Trophoblast cell (in vitro differentiated cells and primary cell): Measurements from ENCODE around the gene SYTL2.

ENCODE experiments used
- DNase-seq, 2 donors: peaks; one replicate each; pipeline ENCODE4 v3.0.0-alpha.2; 2016
- H2AFZ ChIP-seq: 2 replicates; pipeline ENCODE4 v1.6.1; 2013; ENCODE audit warnings: low read length, moderate library complexity, mild to moderate bottlenecking; ENCODE audit not compliant: insufficient read depth, poor library complexity
- H2AK5ac ChIP-seq: 2 replicates; pipeline ENCODE4 v1.6.1; 2013; ENCODE audit warnings: mild to moderate bottlenecking, low read length
- H2BK120ac ChIP-seq: 2 replicates; pipeline ENCODE4 v1.6.1; 2013; ENCODE audit warnings: low read length, mild to moderate bottlenecking, moderate library complexity; ENCODE audit not compliant: insufficient read depth, poor library complexity
- H2BK12ac ChIP-seq: 2 replicates; pipeline ENCODE4 v1.6.1; 2013; ENCODE audit warnings: mild to moderate bottlenecking, low read length, moderate library complexity
- H2BK5ac ChIP-seq: 2 replicates; pipeline ENCODE4 v1.6.1; 2013; ENCODE audit warnings: low read length, low read depth, moderate library complexity, mild to moderate bottlenecking; ENCODE audit not compliant: poor library complexity
- H3K14ac ChIP-seq: 2 replicates; pipeline ENCODE4 v1.6.1; 2013; ENCODE audit warnings: mild to moderate bottlenecking, low read length
- H3K18ac ChIP-seq: 2 replicates; pipeline ENCODE4 v1.6.1; 2013; ENCODE audit warnings: mild to moderate bottlenecking, low read length
- H3K23ac ChIP-seq: 2 replicates; pipeline ENCODE4 v1.6.1; 2013; ENCODE audit warnings: low read length
- H3K27ac ChIP-seq: 2 replicates; pipeline ENCODE4 v1.5.1; 2013; ENCODE audit warnings: low read depth, mild to moderate bottlenecking, inconsistent platforms, low read length, moderate library complexity
- H3K27me3 ChIP-seq: 2 replicates; pipeline ENCODE4 v1.6.1; 2013; ENCODE audit warnings: inconsistent platforms, mild to moderate bottlenecking, low read length, moderate library complexity; ENCODE audit not compliant: insufficient read depth
- H3K36me3 ChIP-seq, 2 experiments: 1 replicate in 1 of 2; 2 replicates in 1 of 2; pipeline ENCODE4 v1.6.1; 2013; ENCODE audit warnings: low read length in 2 of 2, mild to moderate bottlenecking in 2 of 2, moderate library complexity in 1 of 2; ENCODE audit not compliant: insufficient read depth in 2 of 2, control insufficient read depth in 1 of 2
- H3K4ac ChIP-seq: 2 replicates; pipeline ENCODE4 v1.6.1; 2013; ENCODE audit warnings: low read depth, mild to moderate bottlenecking, low read length, moderate library complexity
- H3K4me1 ChIP-seq, 2 experiments: 1 replicate in 1 of 2; 2 replicates in 1 of 2; pipeline ENCODE4 v1.6.1; 2013; ENCODE audit warnings: low read length in 2 of 2, mild to moderate bottlenecking in 2 of 2, moderate library complexity in 1 of 2; ENCODE audit not compliant: insufficient read depth in 2 of 2, control insufficient read depth in 1 of 2
- H3K4me2 ChIP-seq: 2 replicates; pipeline ENCODE4 v1.6.1; 2013; ENCODE audit warnings: inconsistent platforms, mild to moderate bottlenecking, low read length, moderate library complexity
- H3K4me3 ChIP-seq: 2 replicates; pipeline ENCODE4 v1.5.1; 2013; ENCODE audit warnings: mild to moderate bottlenecking, low read depth, low read length, inconsistent platforms
- H3K79me1 ChIP-seq: one replicate; pipeline ENCODE4 v1.6.1; 2013; ENCODE audit warnings: low read length
- H3K79me2 ChIP-seq: 2 replicates; pipeline ENCODE4 v1.6.1; 2013; ENCODE audit warnings: low read length, mild to moderate bottlenecking; ENCODE audit not compliant: control insufficient read depth, insufficient read depth, poor library complexity
- H3K9ac ChIP-seq: 2 replicates; pipeline ENCODE4 v1.6.1; 2013; ENCODE audit warnings: mild to moderate bottlenecking, low read length
- H3K9me3 ChIP-seq: 2 replicates; pipeline ENCODE4 v1.6.1; 2013; ENCODE audit warnings: low read depth, mild to moderate bottlenecking, control low read depth, inconsistent platforms, low read length; ENCODE audit not compliant: insufficient read depth
- H4K12ac ChIP-seq: 2 replicates; pipeline ENCODE4 v1.6.1; 2013; ENCODE audit warnings: low read depth, mild to moderate bottlenecking, low read length, moderate library complexity
- H4K8ac ChIP-seq: 2 replicates; pipeline ENCODE4 v1.6.1; 2013; ENCODE audit warnings: low read depth, mild to moderate bottlenecking, low read length, moderate library complexity
- H4K91ac ChIP-seq: one replicate; pipeline ENCODE4 v1.6.1; 2013; ENCODE audit warnings: low read depth, mild to moderate bottlenecking, low read length, moderate library complexity
- WGBS: extraction: QIAGEN DNeasy Blood & Tissue Kit; methylation state at CpG from one replicate; pipeline ENCODE4 v1.1.7; 2013; ENCODE audit warnings: missing lambda C conversion rate; ENCODE audit not compliant: insufficient read length, insufficient coverage; ENCODE audit errors: extremely low coverage; 5-methylcytosine and 5-hydroxymethylcytosine counted together

SYTL2 gene

GRCh38 chr11:85698195-85698594 lies 112.7 kb downstream of the SYTL2 start:
- H3K27me3 ChIP-seq = no peaks in the 10 kb centered on the region
- H4K12ac ChIP-seq = no peak overlapping the region
- no peak overlapping the region for H2AFZ ChIP-seq
- H3K4me1 ChIP-seq = no peaks in the 10 kb centered on the region
- H3K14ac ChIP-seq = no peak overlapping the region
- H3K23ac ChIP-seq = no peak overlapping the region
- no peaks in the 10 kb centered on the region for H3K36me3 ChIP-seq
- no peak overlapping the region for H4K91ac ChIP-seq
- H2AK5ac ChIP-seq = no peak overlapping the region
- no peak overlapping the region for H3K4ac ChIP-seq
- no peak overlapping the region for H4K8ac ChIP-seq
- no CpG with 5 or more reads among the region's 1 CpG for WGBS
- H2BK5ac ChIP-seq = no peak overlapping the region
- no peaks in the 10 kb centered on the region for H3K9me3 ChIP-seq
- H3K18ac ChIP-seq = no peak overlapping the region
- no peak overlapping the region for H3K4me3 ChIP-seq
- H2BK120ac ChIP-seq = no peak overlapping the region
- no peak overlapping the region for H2BK12ac ChIP-seq
- H3K4me2 ChIP-seq = no peak overlapping the region
- no peak overlapping the region for H3K27ac ChIP-seq
- H3K79me2 ChIP-seq = no peaks in the 10 kb centered on the region
- H3K79me1 ChIP-seq = no peaks in the 10 kb centered on the region
- H3K9ac ChIP-seq = no peak overlapping the region
- no peak for DNase-seq

- H3K4ac ChIP-seq = no peak overlapping the region
- H2BK12ac ChIP-seq = no peak overlapping the region
- H4K12ac ChIP-seq = no peak overlapping the region
- no peak overlapping the region for H3K4me2 ChIP-seq
- no peak overlapping the region for H2AK5ac ChIP-seq
- H4K8ac ChIP-seq = no peak overlapping the region
- H3K18ac ChIP-seq = no peak overlapping the region
- H2BK5ac ChIP-seq = no peak overlapping the region
- no peaks in the 10 kb centered on the region for H3K4me1 ChIP-seq
- no peak overlapping the region for H3K4me3 ChIP-seq
- H3K27me3 ChIP-seq = no peaks in the 10 kb centered on the region
- H2AFZ ChIP-seq = no peak overlapping the region
- no CpG with 5 or more reads among the region's 2 CpGs for whole genome bisulfite sequencing
- H2BK120ac ChIP-seq = no peak overlapping the region
- H3K9me3 ChIP-seq = no peaks in the 10 kb centered on the region
- H4K91ac ChIP-seq = no peak overlapping the region
- H3K27ac ChIP-seq = no peak overlapping the region
- no peak for DNase-seq
- no peak overlapping the region for H3K9ac ChIP-seq
- no peaks in the 10 kb centered on the region for H3K79me1 ChIP-seq
- H3K14ac ChIP-seq = no peak overlapping the region
- no peak overlapping the region for H3K23ac ChIP-seq
- no peaks in the 10 kb centered on the region for H3K36me3 ChIP-seq
- H3K79me2 ChIP-seq = no peaks in the 10 kb centered on the region
These were observed 113.2 kb downstream of the SYTL2 start for GRCh38 chr11:85697747-85698146.

GRCh38 chr11:85695546-85695945 lies 115.4 kb downstream of the SYTL2 start:
- Histone ChIP-seq H3K79me2 (no peaks in the 10 kb centered on the region), H3K9ac (no peak overlapping the region), H4K12ac (no peak overlapping the region), H3K27ac (no peak overlapping the region), H4K8ac (no peak overlapping the region), H3K9me3 (no peaks in the 10 kb centered on the region), H3K4me3 (no peak overlapping the region), H2AFZ (no peak overlapping the region), H4K91ac (no peak overlapping the region), H3K4ac (no peak overlapping the region), H3K27me3 (no peaks in the 10 kb centered on the region), H2BK12ac (no peak overlapping the region), H3K4me1 (no peaks in the 10 kb centered on the region), H3K18ac (no peak overlapping the region), H3K14ac (no peak overlapping the region), H3K4me2 (no peak overlapping the region), H3K23ac (no peak overlapping the region), H3K79me1 (no peaks in the 10 kb centered on the region), H2BK120ac (no peak overlapping the region), H2BK5ac (no peak overlapping the region), H3K36me3 (no peaks in the 10 kb centered on the region), H2AK5ac (no peak overlapping the region)
- no peak for DNase-seq

GRCh38 chr11:85694385-85694980 lies 116.5 kb downstream of the SYTL2 start:
- WGBS = no CpG with 5 or more reads among the region's 1 CpG
- no peak overlapping the region for H3K14ac ChIP-seq
- no peaks in the 10 kb centered on the region for H3K79me2 ChIP-seq

More at GRCh38 chr11:85694385-85694980, 116.5 kb downstream of the SYTL2 start:
- Histone ChIP-seq H4K8ac (no peak overlapping the region), H2BK120ac (no peak overlapping the region), H3K9me3 (no peaks in the 10 kb centered on the region), H2AK5ac (no peak overlapping the region), H3K18ac (no peak overlapping the region), H3K27ac (no peak overlapping the region), H3K4me3 (no peak overlapping the region), H3K27me3 (no peaks in the 10 kb centered on the region), H3K36me3 (no peaks in the 10 kb centered on the region), H3K4me1 (no peaks in the 10 kb centered on the region), H4K12ac (no peak overlapping the region), H2BK5ac (no peak overlapping the region), H3K4ac (no peak overlapping the region), H2BK12ac (no peak overlapping the region), H3K23ac (no peak overlapping the region), H3K79me1 (no peaks in the 10 kb centered on the region), H4K91ac (no peak overlapping the region), H2AFZ (no peak overlapping the region), H3K4me2 (no peak overlapping the region), H3K9ac (no peak overlapping the region)
- DNase-seq = peak; percentile 20 to 49
